H9 (cell line): ENCODE results near the gene TNRC6A. TPM values are rescaled to one million over a fixed set of nuclear protein-coding genes. Genes with fewer than 3 reads are reported as not detected.

Experiments used
- DNase-seq: peaks from one replicate; pipeline ENCODE4 v3.0.0-alpha.2; 2017
- H2AFZ ChIP-seq: one replicate; pipeline ENCODE4 v1.6.1; 2013; ENCODE audit warnings: mild to moderate bottlenecking, low read length, control low read depth, moderate library complexity
- H2AK5ac ChIP-seq: 2 replicates; pipeline ENCODE4 v1.6.1; 2013; ENCODE audit warnings: low read length, control low read depth, mixed read lengths; ENCODE audit not compliant: insufficient read length
- H2BK120ac ChIP-seq: one replicate; pipeline ENCODE4 v1.6.1; 2013; ENCODE audit warnings: low read depth, mild to moderate bottlenecking, low read length, control low read depth, inconsistent platforms; ENCODE audit not compliant: poor library complexity, severe bottlenecking
- H2BK12ac ChIP-seq: 2 replicates; pipeline ENCODE4 v1.6.1; 2013; ENCODE audit warnings: low read length, control low read depth, mixed read lengths, low read depth; ENCODE audit not compliant: insufficient read length
- H2BK15ac ChIP-seq: 2 replicates; pipeline ENCODE4 v1.6.1; 2013; ENCODE audit warnings: low read depth, low read length, control low read depth
- H2BK20ac ChIP-seq: one replicate; pipeline ENCODE4 v1.6.1; 2013; ENCODE audit warnings: low read depth, mild to moderate bottlenecking, low read length, control low read depth, inconsistent platforms; ENCODE audit not compliant: poor library complexity, severe bottlenecking
- H2BK5ac ChIP-seq: 2 replicates; pipeline ENCODE4 v1.6.1; 2013; ENCODE audit warnings: low read length, control low read depth, mixed read lengths; ENCODE audit not compliant: insufficient read length
- H3K14ac ChIP-seq: 2 replicates; pipeline ENCODE4 v1.6.1; 2013; ENCODE audit warnings: low read length, control low read depth; ENCODE audit not compliant: insufficient read depth
- H3K18ac ChIP-seq: 2 replicates; pipeline ENCODE4 v1.6.1; 2013; ENCODE audit warnings: low read depth, mild to moderate bottlenecking, mixed read lengths, low read length, control low read depth; ENCODE audit not compliant: insufficient read length
- H3K23ac ChIP-seq: 2 replicates; pipeline ENCODE4 v1.6.1; 2013; ENCODE audit warnings: low read length, control low read depth, mixed read lengths, low read depth; ENCODE audit not compliant: insufficient read length
- H3K23me2 ChIP-seq: 2 replicates; pipeline ENCODE4 v1.6.1; 2013; ENCODE audit warnings: low read depth, mild to moderate bottlenecking, mixed read lengths, low read length, control low read depth; ENCODE audit not compliant: insufficient read length, poor library complexity, severe bottlenecking
- H3K27ac ChIP-seq: 2 replicates; pipeline ENCODE4 v1.5.1; 2013; ENCODE audit warnings: low read length, control low read depth, mixed read lengths, low read depth; ENCODE audit not compliant: insufficient read length
- H3K27me3 ChIP-seq: 2 replicates; pipeline ENCODE4 v1.6.1; 2013; ENCODE audit warnings: low read length, control low read depth, inconsistent platforms; ENCODE audit not compliant: insufficient read depth
- H3K4ac ChIP-seq: 2 replicates; pipeline ENCODE4 v1.6.1; 2013; ENCODE audit warnings: low read depth, mild to moderate bottlenecking, control low read depth, inconsistent platforms, low read length, moderate library complexity
- H3K4me1 ChIP-seq: 2 replicates; pipeline ENCODE4 v1.6.1; 2013; ENCODE audit warnings: low read length, control low read depth, inconsistent platforms; ENCODE audit not compliant: insufficient read depth
- H3K4me2 ChIP-seq: 2 replicates; pipeline ENCODE4 v1.6.1; 2013; ENCODE audit warnings: low read length, control low read depth, mixed read lengths; ENCODE audit not compliant: insufficient read length, insufficient read depth
- H3K56ac ChIP-seq: 2 replicates; pipeline ENCODE4 v1.6.1; 2013; ENCODE audit warnings: low read depth, mild to moderate bottlenecking, mixed read lengths, low read length, control low read depth; ENCODE audit not compliant: insufficient read length
- H3K79me1 ChIP-seq: 2 replicates; pipeline ENCODE4 v1.6.1; 2013; ENCODE audit warnings: low read depth, mild to moderate bottlenecking, moderate library complexity, low read length, control low read depth, inconsistent platforms; ENCODE audit not compliant: insufficient read depth, poor library complexity, severe bottlenecking
- H3K79me2 ChIP-seq: 2 replicates; pipeline ENCODE4 v1.6.1; 2013; ENCODE audit warnings: low read length, control low read depth, inconsistent platforms; ENCODE audit not compliant: insufficient read depth
- H3K9ac ChIP-seq: 2 replicates; pipeline ENCODE4 v1.6.1; 2013; ENCODE audit warnings: low read length, control low read depth, mixed read lengths; ENCODE audit not compliant: insufficient read length; ENCODE audit errors: extremely low read depth
- H3K9me3 ChIP-seq: one replicate; pipeline ENCODE4 v1.6.1; 2013; ENCODE audit warnings: low read depth, low read length, inconsistent platforms; ENCODE audit not compliant: control insufficient read depth
- H3T11ph ChIP-seq: one replicate; pipeline ENCODE4 v1.6.1; 2013; ENCODE audit warnings: mild to moderate bottlenecking, low read length, control low read depth, inconsistent platforms
- H4K20me1 ChIP-seq: one replicate; pipeline ENCODE4 v1.6.1; 2013; ENCODE audit not compliant: control insufficient read depth, insufficient read length, insufficient read depth
- H4K5ac ChIP-seq: 2 replicates; pipeline ENCODE4 v1.6.1; 2013; ENCODE audit warnings: low read depth, mild to moderate bottlenecking, mixed read lengths, low read length, control low read depth; ENCODE audit not compliant: insufficient read length
- H4K8ac ChIP-seq: replicated peaks from 2 replicates; pipeline ENCODE4 v1.6.1; 2013; ENCODE audit warnings: low read length, control low read depth, mixed read lengths, low read depth; ENCODE audit not compliant: insufficient read length
- H4K91ac ChIP-seq: 2 replicates; pipeline ENCODE4 v1.6.1; 2013; ENCODE audit warnings: low read depth, mild to moderate bottlenecking, moderate library complexity, mixed read lengths, low read length, control low read depth; ENCODE audit not compliant: insufficient read length
- H3K27ac Mint-ChIP-seq, 3 experiments: 2 replicates in 2 of 3; 3 replicates in 1 of 3; pipeline ENCODE4 v1.8.0; 2020 to 2021; ENCODE audit warnings: mixed read lengths in 3 of 3, mild to moderate bottlenecking in 1 of 3, moderate library complexity in 1 of 3
- H3K27me3 Mint-ChIP-seq: 2 replicates; pipeline ENCODE4 v1.8.0; 2021; ENCODE audit warnings: low read depth, mild to moderate bottlenecking, moderate library complexity, mixed read lengths
- H3K36me3 Mint-ChIP-seq, 3 experiments: 2 replicates in 2 of 3; 3 replicates in 1 of 3; pipeline ENCODE4 v1.8.0; 2020 to 2021; ENCODE audit warnings: low read depth in 3 of 3, mixed read lengths in 3 of 3; ENCODE audit not compliant: insufficient read depth in 1 of 3
- H3K4me1 Mint-ChIP-seq, 2 experiments: 2 replicates each; pipeline ENCODE4 v1.8.0; 2020; ENCODE audit warnings: mixed read lengths in 2 of 2
- H3K4me3 Mint-ChIP-seq, 2 experiments: 2 replicates in 1 of 2; 3 replicates in 1 of 2; pipeline ENCODE4 v1.8.0; 2020 to 2021; ENCODE audit warnings: mild to moderate bottlenecking in 2 of 2, mixed read lengths in 2 of 2, moderate library complexity in 1 of 2
- H3K9me3 Mint-ChIP-seq, 2 experiments: 2 replicates in 1 of 2; 3 replicates in 1 of 2; pipeline ENCODE4 v1.8.0; 2020; ENCODE audit warnings: mild to moderate bottlenecking in 2 of 2, mixed read lengths in 2 of 2, moderate library complexity in 1 of 2
- WGBS: extraction: QIAGEN DNeasy Blood & Tissue Kit; methylation state at CpG from one replicate; pipeline ENCODE4 v1.1.7; 2013; ENCODE audit warnings: missing lambda C conversion rate, low lambda C conversion rate, mixed read lengths; ENCODE audit not compliant: insufficient read length; ENCODE audit errors: extremely low coverage; 5-methylcytosine and 5-hydroxymethylcytosine counted together
- total RNA-seq: library from RNA; stranded (reverse); gene quantifications from 2 replicates; pipeline ENCODE4 v1.2.1, GENCODE V29; 2021
- TF ChIP-seq, protein P1 (sequence below): fragments of 200-600 bp; sonication (generic); conservative IDR thresholded peaks from 3 replicates; pipeline ENCODE4 v1.8.0; 2021; ENCODE audit warnings: antibody characterized with exemption, mild to moderate bottlenecking

The TNRC6A gene
- total RNA-seq, 1 experiment from 2014 or later: 114 TPM

GRCh38 chr16:24875466-24875865, 146.0 kb downstream of the TNRC6A start:
- no peak overlapping the region for H3K23ac ChIP-seq
- no peak overlapping the region for H3T11ph ChIP-seq
- no peak for DNase-seq
- no peak overlapping the region for H2BK120ac ChIP-seq
- no peak overlapping the region for H2BK5ac ChIP-seq
- H3K4ac ChIP-seq: no peak overlapping the region
- H3K27ac Mint-ChIP-seq: no peak overlapping the region
- no peaks in the 10 kb centered on the region for H3K23me2 ChIP-seq
- peaks cover 2% of the 10 kb centered on the region for H3K27me3 Mint-ChIP-seq
- no peak overlapping the region for H2AFZ ChIP-seq
- H4K91ac ChIP-seq: no peak overlapping the region
- H3K9ac ChIP-seq: no peak overlapping the region
- H3K4me1 ChIP-seq: no peaks in the 10 kb centered on the region
- H3K9me3 Mint-ChIP-seq: no peaks in the 10 kb centered on the region
- H3K56ac ChIP-seq: no peak overlapping the region
- no peak overlapping the region for H3K27ac ChIP-seq
- H3K79me2 ChIP-seq: no peaks in the 10 kb centered on the region
- H4K5ac ChIP-seq: no peak overlapping the region
- H4K20me1 ChIP-seq: no peaks in the 10 kb centered on the region
- no peak overlapping the region for H2BK20ac ChIP-seq
- H3K79me1 ChIP-seq: no peaks in the 10 kb centered on the region
- H3K4me3 Mint-ChIP-seq: no peak overlapping the region
- no peak overlapping the region for H3K4me2 ChIP-seq
- no peak overlapping the region for H2AK5ac ChIP-seq
- H3K18ac ChIP-seq: no peak overlapping the region
- H3K14ac ChIP-seq: no peak overlapping the region
- no peaks in the 10 kb centered on the region for H3K9me3 ChIP-seq
- no peaks in the 10 kb centered on the region for H3K4me1 Mint-ChIP-seq
- WGBS: no CpG with 5 or more reads among the region's 10 CpGs
- no peak overlapping the region for H2BK12ac ChIP-seq
- TF ChIP-seq, protein P1, sequence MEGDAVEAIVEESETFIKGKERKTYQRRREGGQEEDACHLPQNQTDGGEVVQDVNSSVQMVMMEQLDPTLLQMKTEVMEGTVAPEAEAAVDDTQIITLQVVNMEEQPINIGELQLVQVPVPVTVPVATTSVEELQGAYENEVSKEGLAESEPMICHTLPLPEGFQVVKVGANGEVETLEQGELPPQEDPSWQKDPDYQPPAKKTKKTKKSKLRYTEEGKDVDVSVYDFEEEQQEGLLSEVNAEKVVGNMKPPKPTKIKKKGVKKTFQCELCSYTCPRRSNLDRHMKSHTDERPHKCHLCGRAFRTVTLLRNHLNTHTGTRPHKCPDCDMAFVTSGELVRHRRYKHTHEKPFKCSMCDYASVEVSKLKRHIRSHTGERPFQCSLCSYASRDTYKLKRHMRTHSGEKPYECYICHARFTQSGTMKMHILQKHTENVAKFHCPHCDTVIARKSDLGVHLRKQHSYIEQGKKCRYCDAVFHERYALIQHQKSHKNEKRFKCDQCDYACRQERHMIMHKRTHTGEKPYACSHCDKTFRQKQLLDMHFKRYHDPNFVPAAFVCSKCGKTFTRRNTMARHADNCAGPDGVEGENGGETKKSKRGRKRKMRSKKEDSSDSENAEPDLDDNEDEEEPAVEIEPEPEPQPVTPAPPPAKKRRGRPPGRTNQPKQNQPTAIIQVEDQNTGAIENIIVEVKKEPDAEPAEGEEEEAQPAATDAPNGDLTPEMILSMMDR: no peak
- no peaks in the 10 kb centered on the region for H3K27me3 ChIP-seq
- no peaks in the 10 kb centered on the region; a peak in 1 of 7 replicates for H3K36me3 Mint-ChIP-seq
- no peak overlapping the region for H2BK15ac ChIP-seq
- no peak overlapping the region for H4K8ac ChIP-seq

Other genes starting within 250 kb of the TNRC6A start
- 52.3 and 54.8 TPM in 2 replicates for gene RBBP6, start 190.1 kb upstream of the TNRC6A start, total RNA-seq
- 0.15 and 0.22 TPM in 2 replicates for gene SLC5A11, start 116.3 kb downstream of the TNRC6A start, total RNA-seq